Neural progenitor cell (in vitro differentiated cells): ENCODE results near the gene CAD. TPM values are rescaled to one million over a fixed set of nuclear protein-coding genes. Genes with fewer than 3 reads are reported as not detected.

Experiments used
- DNase-seq: peaks from one replicate; pipeline ENCODE4 v3.0.0-alpha.2; 2016; ENCODE audit warnings: low spot score
- H2AFZ ChIP-seq: fragments of 200-600 bp; sonication (generic); replicated peaks from 2 replicates; pipeline ENCODE4 v1.6.1; 2016; ENCODE audit warnings: antibody characterized with exemption
- H3F3A ChIP-seq: fragments of 200-600 bp; sonication (generic); 2 replicates; pipeline ENCODE4 v1.6.1; 2016; ENCODE audit warnings: antibody characterized with exemption, low read depth
- H3K27ac ChIP-seq: fragments of 200-600 bp; sonication (generic); 2 replicates; pipeline ENCODE4 v1.5.1; 2016; ENCODE audit warnings: mild to moderate bottlenecking
- H3K27me3 ChIP-seq: fragments of 200-600 bp; sonication (generic); 2 replicates; pipeline ENCODE4 v1.6.1; 2016; ENCODE audit warnings: mild to moderate bottlenecking, moderate library complexity
- H3K36me3 ChIP-seq: fragments of 200-600 bp; sonication (generic); 2 replicates; pipeline ENCODE4 v1.5.1; 2016
- H3K4me1 ChIP-seq: fragments of 200-600 bp; sonication (generic); 2 replicates; pipeline ENCODE4 v1.6.1; 2016; ENCODE audit warnings: mixed run types
- H3K4me2 ChIP-seq: fragments of 200-600 bp; sonication (generic); 2 replicates; pipeline ENCODE4 v1.6.1; 2016
- H3K4me3 ChIP-seq: fragments of 200-600 bp; sonication (generic); 2 replicates; pipeline ENCODE4 v1.5.1; 2016
- H3K79me2 ChIP-seq: fragments of 200-600 bp; sonication (generic); 2 replicates; pipeline ENCODE4 v1.6.1; 2016; ENCODE audit warnings: low read depth
- H3K9ac ChIP-seq: fragments of 200-600 bp; sonication (generic); 2 replicates; pipeline ENCODE4 v1.6.1; 2016
- H3K9me3 ChIP-seq: fragments of 200-600 bp; sonication (generic); 2 replicates; pipeline ENCODE4 v1.5.1; 2016; ENCODE audit warnings: low read depth
- H4K20me1 ChIP-seq: fragments of 200-600 bp; sonication (generic); 2 replicates; pipeline ENCODE4 v1.6.1; 2016; ENCODE audit warnings: low read depth
- H3K27ac Mint-ChIP-seq: 3 replicates; pipeline ENCODE4 v1.8.0; 2021; ENCODE audit warnings: mixed read lengths
- H3K27me3 Mint-ChIP-seq: 2 replicates; pipeline ENCODE4 v1.8.0; 2022; ENCODE audit warnings: low read depth, mild to moderate bottlenecking, inconsistent platforms, moderate library complexity, mixed read lengths; ENCODE audit not compliant: insufficient read depth
- H3K36me3 Mint-ChIP-seq: 3 replicates; pipeline ENCODE4 v1.8.0; 2021; ENCODE audit warnings: mixed read lengths
- H3K4me1 Mint-ChIP-seq: 3 replicates; pipeline ENCODE4 v1.8.0; 2021; ENCODE audit warnings: mixed read lengths
- H3K4me3 Mint-ChIP-seq: 3 replicates; pipeline ENCODE4 v1.8.0; 2021; ENCODE audit warnings: mild to moderate bottlenecking, moderate library complexity, mixed read lengths
- H3K9me3 Mint-ChIP-seq: 3 replicates; pipeline ENCODE4 v1.8.0; 2020; ENCODE audit warnings: mixed read lengths
- EZH2 ChIP-seq: fragments of 200-600 bp; sonication (generic); IDR thresholded peaks from 2 replicates; pipeline ENCODE4 v1.6.1; 2017; ENCODE audit warnings: antibody characterized with exemption, mild to moderate bottlenecking, moderate library complexity
- EZH2phosphoT487 ChIP-seq: fragments of 200-600 bp; sonication (generic); IDR thresholded peaks from 2 replicates; pipeline ENCODE4 v1.6.1; 2017; ENCODE audit warnings: antibody characterized with exemption
- total RNA-seq: library from RNA; depleted of rRNA; stranded (reverse); fragments of >200 nt; gene quantifications from 2 replicates; pipeline ENCODE4 v1.2.3, GENCODE V29; 2015; ENCODE audit warnings: low replicate concordance
- TF ChIP-seq, protein P1 (sequence below): fragments of 200-600 bp; sonication (generic); IDR thresholded peaks from 2 replicates; pipeline ENCODE4 v1.5.1; 2017; ENCODE audit warnings: antibody characterized with exemption, mild to moderate bottlenecking

The CAD gene
- total RNA-seq, 1 donor from 2014 or later = 26.5 TPM

DNA sequence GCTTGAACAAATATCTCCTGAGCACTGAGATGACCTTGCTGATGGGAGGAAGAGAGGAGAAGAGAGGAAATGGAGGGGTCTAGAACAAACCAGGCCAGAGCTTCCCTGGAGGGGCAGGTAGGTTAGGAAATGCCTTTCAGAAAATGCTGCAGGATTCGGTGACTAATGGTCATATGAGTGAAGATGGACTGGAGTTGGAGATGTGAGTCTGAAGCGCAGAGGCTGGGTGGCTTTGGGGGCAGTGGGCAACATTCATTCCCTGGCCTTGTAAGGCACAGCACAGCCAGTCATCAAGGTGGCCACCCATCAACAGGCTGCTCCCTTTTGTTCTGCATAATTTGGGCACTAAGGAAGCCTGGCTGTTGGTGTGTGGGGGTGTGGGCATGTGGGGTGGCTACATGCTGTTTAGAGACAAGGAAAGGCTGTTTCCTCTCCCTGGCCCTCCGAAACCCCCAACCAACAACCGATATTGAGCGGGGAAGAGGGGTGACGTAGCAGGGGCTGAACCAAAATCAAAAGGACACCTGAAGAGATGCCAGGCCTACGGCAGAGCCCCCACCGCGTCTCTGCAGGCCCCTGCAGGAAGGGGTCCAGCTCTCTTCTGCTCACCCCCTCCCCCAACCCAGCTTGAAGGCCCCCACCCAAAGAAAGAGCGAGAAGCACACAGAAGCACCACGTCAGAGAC, 44.2 kb downstream of the CAD start:
- peaks cover 71% of the 10 kb centered on the region for H3K27me3 ChIP-seq
- H2AFZ ChIP-seq = peak overlapping the region; percentile 64
- no peak overlapping the region for H3K9ac ChIP-seq

DNA sequence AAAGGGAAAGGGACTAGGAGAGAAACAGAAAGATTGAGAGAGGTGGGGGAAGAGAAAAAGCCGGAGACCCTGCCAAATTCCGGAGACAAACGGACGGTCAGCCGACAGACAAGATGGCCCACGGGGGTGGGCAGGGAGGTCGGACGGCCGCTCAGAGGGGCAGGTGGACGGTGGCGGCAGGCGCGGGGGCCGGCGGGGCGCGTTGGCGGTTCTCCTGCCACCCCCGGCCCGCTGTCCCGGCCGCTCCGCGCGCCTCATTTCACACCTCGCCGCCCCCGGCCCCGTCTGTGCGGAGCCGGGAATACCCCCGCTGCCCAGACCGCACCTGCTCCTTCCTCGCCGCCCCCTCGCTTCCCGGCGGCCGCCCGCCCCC, 44.7 kb downstream of the CAD start:
- Mint-ChIP-seq H3K27me3 (peaks cover 45% of the 10 kb centered on the region), H3K4me1 (peaks cover 27% of the 10 kb centered on the region), H3K27ac (no peak overlapping the region), H3K9me3 (peaks cover 4% of the 10 kb centered on the region), H3K4me3 (peak overlapping the region; percentile 80), H3K36me3 (no peaks in the 10 kb centered on the region)
- Histone ChIP-seq H3K4me3 (peak overlapping the region; percentile 58), H3K9me3 (no peaks in the 10 kb centered on the region), H3K9ac (no peak overlapping the region), H4K20me1 (peaks cover 10% of the 10 kb centered on the region), H2AFZ (peak overlapping the region; percentile 64), H3K36me3 (no peaks in the 10 kb centered on the region), H3K79me2 (no peaks in the 10 kb centered on the region), H3F3A (peaks cover 26% of the 10 kb centered on the region), H3K4me1 (peaks cover 8% of the 10 kb centered on the region), H3K4me2 (peak overlapping the region; percentile 80), H3K27ac (no peak overlapping the region), H3K27me3 (peaks cover 76% of the 10 kb centered on the region)
- DNase-seq = peak; percentile 54
- TF ChIP-seq EZH2phosphoT487 = peak; percentile 62
- TF ChIP-seq, protein P1, sequence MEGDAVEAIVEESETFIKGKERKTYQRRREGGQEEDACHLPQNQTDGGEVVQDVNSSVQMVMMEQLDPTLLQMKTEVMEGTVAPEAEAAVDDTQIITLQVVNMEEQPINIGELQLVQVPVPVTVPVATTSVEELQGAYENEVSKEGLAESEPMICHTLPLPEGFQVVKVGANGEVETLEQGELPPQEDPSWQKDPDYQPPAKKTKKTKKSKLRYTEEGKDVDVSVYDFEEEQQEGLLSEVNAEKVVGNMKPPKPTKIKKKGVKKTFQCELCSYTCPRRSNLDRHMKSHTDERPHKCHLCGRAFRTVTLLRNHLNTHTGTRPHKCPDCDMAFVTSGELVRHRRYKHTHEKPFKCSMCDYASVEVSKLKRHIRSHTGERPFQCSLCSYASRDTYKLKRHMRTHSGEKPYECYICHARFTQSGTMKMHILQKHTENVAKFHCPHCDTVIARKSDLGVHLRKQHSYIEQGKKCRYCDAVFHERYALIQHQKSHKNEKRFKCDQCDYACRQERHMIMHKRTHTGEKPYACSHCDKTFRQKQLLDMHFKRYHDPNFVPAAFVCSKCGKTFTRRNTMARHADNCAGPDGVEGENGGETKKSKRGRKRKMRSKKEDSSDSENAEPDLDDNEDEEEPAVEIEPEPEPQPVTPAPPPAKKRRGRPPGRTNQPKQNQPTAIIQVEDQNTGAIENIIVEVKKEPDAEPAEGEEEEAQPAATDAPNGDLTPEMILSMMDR = no peak
- peak; percentile 74 for TF ChIP-seq EZH2

More for the DNA sequence above, 44.2 kb downstream of the CAD start:
- DNase-seq = no peak
- H3K36me3 ChIP-seq = no peaks in the 10 kb centered on the region
- H3K36me3 Mint-ChIP-seq = no peaks in the 10 kb centered on the region
- peaks cover 4% of the 10 kb centered on the region for H3K9me3 Mint-ChIP-seq
- H3K4me1 Mint-ChIP-seq = peaks cover 27% of the 10 kb centered on the region
- H3K4me3 ChIP-seq = peak overlapping the region; percentile 58
- no peak overlapping the region for H3K27ac Mint-ChIP-seq
- H3K79me2 ChIP-seq = no peaks in the 10 kb centered on the region
- H3K27ac ChIP-seq = no peak overlapping the region
- peaks cover 8% of the 10 kb centered on the region for H3K4me1 ChIP-seq
- H3K4me2 ChIP-seq = peak overlapping the region; percentile 80
- H3K4me3 Mint-ChIP-seq = peak overlapping the region; percentile 80
- H3K9me3 ChIP-seq = no peaks in the 10 kb centered on the region
- TF ChIP-seq EZH2phosphoT487 = no peak
- H3K27me3 Mint-ChIP-seq = peaks cover 49% of the 10 kb centered on the region
- peaks cover 10% of the 10 kb centered on the region for H4K20me1 ChIP-seq
- H3F3A ChIP-seq = peaks cover 26% of the 10 kb centered on the region

DNA sequence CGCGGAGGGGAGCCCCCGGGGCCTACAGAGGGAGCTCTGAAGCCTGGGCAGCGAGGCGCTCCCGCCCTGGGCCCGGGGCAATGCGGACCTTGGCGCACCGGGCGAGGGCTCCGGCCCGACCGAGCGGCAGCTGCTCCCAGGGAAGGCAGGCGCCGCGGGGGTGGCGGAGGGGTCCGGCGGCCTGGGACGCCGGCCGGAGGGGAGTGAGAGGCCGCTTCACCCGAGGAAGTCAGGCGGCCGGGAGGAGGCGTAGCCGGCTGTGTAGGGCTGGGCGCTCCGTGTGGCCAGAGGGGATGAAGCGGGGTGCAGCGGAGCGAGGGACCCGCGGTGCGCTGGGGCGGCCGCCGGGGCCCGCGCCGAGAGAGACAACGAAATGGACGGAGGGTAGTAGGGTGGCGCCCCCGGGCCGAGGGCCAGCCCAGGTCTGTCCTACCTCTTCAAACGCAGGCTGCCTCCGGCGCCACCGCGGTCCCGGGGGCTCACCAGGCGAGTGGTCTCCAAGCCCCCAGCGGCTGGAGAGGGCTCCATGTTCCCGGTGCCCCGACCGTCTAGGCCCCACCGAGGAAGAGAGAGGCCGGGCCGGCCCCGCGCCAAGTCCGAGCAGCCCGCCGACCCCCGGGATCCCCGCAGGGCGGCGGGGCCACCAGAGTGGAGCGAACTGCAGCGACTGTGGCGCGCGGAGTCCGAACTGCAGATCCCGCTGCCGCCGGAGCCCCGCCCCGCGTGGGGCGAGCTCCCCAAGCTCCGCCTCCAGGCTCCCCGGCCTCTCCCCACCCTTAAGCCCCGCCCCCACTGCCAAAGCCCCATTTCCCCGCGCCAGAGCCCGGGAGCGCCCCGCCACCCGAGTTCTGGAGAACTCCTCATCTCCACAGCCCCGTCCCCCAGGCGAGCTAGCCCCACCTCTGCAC, 45.5 kb downstream of the CAD start, which contains the start of gene SLC30A3:
TSS of gene SLC30A3 (minus strand) at position 669 of the 908 bp plus-strand sequence. CDS start at position 528, 141 bp downstream.
- Histone ChIP-seq H3K9ac (no peak within 1 kb of the TSS), H3K27ac (no peak within 1 kb of the TSS), H3K79me2 (no peaks in the 10 kb centered on the region), H3K4me2 (peak within 1 kb of the TSS; percentile 80), H3K36me3 (no peaks in the 10 kb centered on the region), H3K9me3 (no peaks in the 10 kb centered on the region), H4K20me1 (peaks cover 10% of the 10 kb centered on the region), H3K4me3 (peak within 1 kb of the TSS; percentile 58), H3K4me1 (peaks cover 8% of the 10 kb centered on the region), H3K27me3 (peaks cover 82% of the 10 kb centered on the region), H2AFZ (peak within 1 kb of the TSS; percentile 64), H3F3A (peaks cover 26% of the 10 kb centered on the region)
- Mint-ChIP-seq H3K9me3 (peaks cover 4% of the 10 kb centered on the region), H3K27ac (no peak within 1 kb of the TSS), H3K4me3 (peak within 1 kb of the TSS; percentile 89), H3K4me1 (peaks cover 27% of the 10 kb centered on the region), H3K36me3 (no peaks in the 10 kb centered on the region), H3K27me3 (peaks cover 41% of the 10 kb centered on the region)
- TF ChIP-seq EZH2phosphoT487 (peak; percentile 68), EZH2 (peak; percentile 85)
- TF ChIP-seq, protein P1 = peak; percentile 3
- DNase-seq = peak; percentile 74
